22Rv1 (cell line): ENCODE measurements around the gene EML6.

Experiments
- H3K27ac ChIP-seq: fragments of 450-650 bp; 2 replicates; pipeline ENCODE4 v1.5.1; 2017
- ZFX ChIP-seq: fragments of 450-650 bp; IDR thresholded peaks from 2 replicates; pipeline ENCODE4 v1.6.1; 2017; ENCODE audit warnings: antibody characterized with exemption, borderline replicate concordance
- TF ChIP-seq, protein P1 (sequence below): fragments of 450-650 bp; IDR thresholded peaks from 2 replicates; pipeline ENCODE4 v1.5.1; 2017; ENCODE audit warnings: mild to moderate bottlenecking

Gene EML6

DNA sequence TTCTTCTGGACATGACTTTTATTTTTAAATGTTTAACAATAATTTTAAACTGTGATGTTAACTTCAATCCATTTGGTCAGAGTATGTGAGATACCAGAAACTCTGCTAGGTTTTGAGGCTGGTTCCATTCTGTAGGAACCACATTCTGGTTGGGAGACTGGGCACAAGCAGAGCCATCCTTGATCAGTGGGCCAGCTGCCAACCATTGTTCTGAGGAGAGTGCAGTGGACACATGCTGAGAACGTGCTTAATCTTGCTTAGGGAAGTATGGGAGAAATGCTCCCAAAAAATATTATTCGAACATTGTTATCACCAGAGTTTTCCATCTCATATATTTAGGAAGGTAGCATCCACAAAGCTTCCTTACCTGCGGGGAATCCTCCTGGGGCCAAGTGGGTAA is 171.0 kb downstream of the EML6 start:
- no peak for TF ChIP-seq ZFX

GRCh38 chr2:54895730-54896129 is 172.3 kb downstream of the EML6 start:
- TF ChIP-seq, protein P1, sequence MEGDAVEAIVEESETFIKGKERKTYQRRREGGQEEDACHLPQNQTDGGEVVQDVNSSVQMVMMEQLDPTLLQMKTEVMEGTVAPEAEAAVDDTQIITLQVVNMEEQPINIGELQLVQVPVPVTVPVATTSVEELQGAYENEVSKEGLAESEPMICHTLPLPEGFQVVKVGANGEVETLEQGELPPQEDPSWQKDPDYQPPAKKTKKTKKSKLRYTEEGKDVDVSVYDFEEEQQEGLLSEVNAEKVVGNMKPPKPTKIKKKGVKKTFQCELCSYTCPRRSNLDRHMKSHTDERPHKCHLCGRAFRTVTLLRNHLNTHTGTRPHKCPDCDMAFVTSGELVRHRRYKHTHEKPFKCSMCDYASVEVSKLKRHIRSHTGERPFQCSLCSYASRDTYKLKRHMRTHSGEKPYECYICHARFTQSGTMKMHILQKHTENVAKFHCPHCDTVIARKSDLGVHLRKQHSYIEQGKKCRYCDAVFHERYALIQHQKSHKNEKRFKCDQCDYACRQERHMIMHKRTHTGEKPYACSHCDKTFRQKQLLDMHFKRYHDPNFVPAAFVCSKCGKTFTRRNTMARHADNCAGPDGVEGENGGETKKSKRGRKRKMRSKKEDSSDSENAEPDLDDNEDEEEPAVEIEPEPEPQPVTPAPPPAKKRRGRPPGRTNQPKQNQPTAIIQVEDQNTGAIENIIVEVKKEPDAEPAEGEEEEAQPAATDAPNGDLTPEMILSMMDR = no peak
- no peak for TF ChIP-seq ZFX
- H3K27ac ChIP-seq = no peak overlapping the region

More for the DNA sequence above, 171.0 kb downstream of the EML6 start:
- no peak overlapping the region for H3K27ac ChIP-seq

DNA sequence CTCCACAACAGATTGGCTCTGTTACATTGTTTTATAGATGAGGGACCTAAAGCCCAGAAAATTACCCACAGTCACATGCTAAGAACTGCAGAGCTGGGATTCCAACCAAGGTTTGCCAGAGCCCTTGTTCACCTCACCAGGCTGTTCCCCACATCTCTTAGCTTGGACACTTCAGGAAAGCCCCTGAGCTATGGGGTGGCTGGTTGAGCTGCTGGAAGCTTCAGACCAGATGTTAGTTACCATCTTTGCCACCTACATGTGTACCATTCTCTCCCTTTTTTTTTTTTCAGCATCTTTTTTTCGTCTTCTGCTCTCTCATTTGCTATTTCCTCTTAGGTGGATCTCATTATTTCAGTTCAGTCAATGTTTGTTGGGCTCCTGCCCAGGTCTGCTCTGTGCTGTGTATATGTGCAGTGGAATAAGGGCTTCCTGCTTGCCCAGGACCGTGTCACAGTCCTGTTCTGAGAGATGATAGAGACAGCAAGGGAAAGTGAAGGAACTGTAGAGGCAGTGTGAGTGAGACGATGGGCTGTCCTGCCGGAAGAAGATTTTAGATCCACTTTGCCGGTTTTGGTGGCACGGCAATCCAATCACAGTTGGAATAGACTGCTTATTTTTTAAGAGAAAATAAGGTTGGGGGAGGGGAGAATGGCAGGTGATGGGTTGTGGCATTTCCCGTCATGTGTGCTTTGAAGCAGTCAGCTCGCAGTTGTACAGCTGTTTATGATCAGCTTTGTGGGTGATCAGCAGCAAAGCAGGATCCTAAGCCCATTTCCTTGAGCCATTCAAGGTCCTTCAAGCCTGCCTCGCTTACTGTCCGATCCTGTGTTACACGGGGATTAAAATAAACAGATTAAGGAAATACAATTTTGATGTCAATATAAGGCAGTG is 174.2 kb downstream of the EML6 start:
- TF ChIP-seq, protein P1 = no peak
- TF ChIP-seq ZFX = no peak
- H3K27ac ChIP-seq = no peak overlapping the region

- H3K27ac ChIP-seq = no peak overlapping the region
- no peak for TF ChIP-seq ZFX
- TF ChIP-seq, protein P1 = no peak
These were observed 175.2 kb downstream of the EML6 start for GRCh38 chr2:54898456-54899226.

GRCh38 chr2:54899576-54900200 is 176.2 kb downstream of the EML6 start:
- no peak for TF ChIP-seq ZFX
- TF ChIP-seq, protein P1 = peak; percentile 71
- H3K27ac ChIP-seq = no peak overlapping the region

DNA sequence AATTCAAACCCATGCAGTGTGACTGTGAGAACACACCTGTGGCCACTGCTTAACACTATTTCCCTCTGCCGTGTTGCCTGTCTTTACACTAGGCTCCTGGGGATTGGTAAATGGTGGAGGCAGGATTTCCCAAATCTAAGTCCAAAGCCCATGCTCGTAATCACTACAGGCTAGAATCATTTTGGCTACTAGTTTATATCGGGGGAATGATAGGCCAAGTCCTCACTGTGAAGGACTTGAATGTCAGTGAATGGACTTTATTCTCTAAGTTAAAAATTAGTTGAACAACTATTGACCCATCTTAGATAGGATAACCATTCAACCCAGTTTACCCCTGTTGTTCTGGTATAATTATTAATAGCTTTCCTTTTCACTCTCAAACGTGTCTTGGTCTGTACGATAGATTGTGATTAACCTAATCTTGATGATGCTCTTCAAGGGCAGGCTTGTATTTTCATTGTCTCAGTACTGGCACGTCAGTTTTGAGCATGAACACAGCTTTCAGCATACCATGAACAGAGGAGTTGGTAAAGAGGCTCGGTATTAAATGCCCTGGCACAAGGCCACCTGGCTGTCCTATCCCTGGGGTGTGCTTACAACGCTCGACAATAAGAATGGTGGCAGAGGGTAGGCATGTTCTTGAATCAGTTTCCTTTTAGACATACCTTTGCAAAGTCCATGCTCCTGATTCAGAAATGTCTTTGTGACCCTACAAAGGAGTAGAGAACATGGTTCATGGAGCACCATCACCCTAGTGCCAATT is 177.9 kb downstream of the EML6 start:
- TF ChIP-seq, protein P1 = no peak
- TF ChIP-seq ZFX = no peak
- no peak overlapping the region for H3K27ac ChIP-seq

- H3K27ac ChIP-seq = no peak overlapping the region
- TF ChIP-seq, protein P1 = no peak
- TF ChIP-seq ZFX = no peak
These were observed 179.3 kb downstream of the EML6 start for GRCh38 chr2:54902763-54903162.
